ENCODE measurements around the gene EMILIN1.

DNA sequence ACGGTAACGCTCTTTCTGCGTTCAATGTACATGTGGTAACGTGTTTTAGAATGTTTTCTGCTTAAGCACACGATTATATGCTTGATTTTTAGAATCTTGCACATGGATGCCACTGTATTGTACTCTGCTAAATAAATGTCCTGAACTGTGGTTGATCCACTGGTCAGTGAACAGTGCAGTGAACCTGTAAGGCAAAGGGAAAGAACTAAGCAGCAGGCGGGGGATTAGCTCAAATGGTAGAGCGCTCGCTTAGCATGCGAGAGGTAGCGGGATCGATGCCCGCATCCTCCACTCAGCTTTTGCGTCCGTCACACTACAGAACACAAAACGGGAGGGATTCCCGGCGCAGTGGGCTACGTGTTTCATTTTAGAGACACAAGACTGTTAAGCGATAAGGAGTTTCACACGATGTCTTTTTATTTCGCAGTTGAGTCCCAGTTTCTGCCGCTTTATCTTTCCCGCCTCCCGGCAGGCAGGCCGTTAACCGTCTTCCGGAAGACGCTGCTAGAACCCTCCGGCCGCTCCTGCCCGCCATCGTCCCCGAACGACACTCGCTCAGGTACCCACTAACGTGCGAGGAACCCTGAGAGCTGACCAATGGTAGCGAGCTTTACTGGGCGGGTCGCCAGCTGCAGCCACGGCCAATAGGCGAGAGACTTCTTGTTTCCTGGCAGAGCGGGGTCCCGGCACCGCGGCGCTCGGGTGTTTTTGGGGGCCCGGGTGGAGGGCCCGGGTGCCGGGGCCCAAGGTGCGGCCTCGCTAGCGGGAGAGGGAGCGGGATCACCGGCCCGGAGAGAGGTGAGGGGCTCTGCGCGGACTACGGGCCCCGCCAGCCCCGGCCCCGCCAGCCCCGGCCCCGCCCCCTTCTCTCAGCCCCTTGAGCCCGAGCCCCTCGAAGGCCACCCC is 27.2 kb upstream of the EMILIN1 start, which contains the start of gene AGBL5:
- no peak for TF ChIP-seq EZH2 (IDR thresholded peaks at IDR 0.05)
- TF ChIP-seq POLR2AphosphoS5 (IDR thresholded peaks at IDR 0.05; ENCODE audit: borderline replicate concordance, low read depth, low read length) = peak; percentile 80
